ENCODE data around the gene FEM1C. TPM values are rescaled to one million over a fixed set of nuclear protein-coding genes. Genes with fewer than 3 reads are reported as not detected.

Gene FEM1C
- total RNA-seq, 2 experiments from 2014 or later: 5.6 to 9.0 TPM

DNA sequence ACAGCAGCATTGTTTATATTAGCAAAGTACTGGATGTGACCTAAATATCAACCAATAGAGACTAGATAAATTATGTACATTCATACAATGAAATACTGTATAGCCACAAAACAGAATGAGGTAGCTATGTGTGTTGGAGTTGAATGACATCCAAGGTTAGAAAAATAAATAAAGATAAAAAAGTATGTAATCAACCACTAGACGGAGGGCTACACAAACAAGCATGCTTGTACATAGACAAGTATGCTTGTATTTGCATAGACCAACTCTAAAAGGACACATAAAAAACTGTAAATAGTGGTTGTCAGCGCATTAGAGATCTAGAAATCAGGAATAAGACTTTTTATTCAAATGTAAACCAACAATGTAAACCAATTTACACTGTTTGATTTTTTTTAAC is 3.0 kb downstream of the FEM1C start:
- DNase-seq (ENCODE audit: low spot score): no peak
- H3K9me3 ChIP-seq (ENCODE audit: low read length): peaks cover 8% of the 10 kb centered on the region; the same call in 1 of the 2 replicates
- peak overlapping the region; percentile 92 for H3K4me2 ChIP-seq (ENCODE audit: low read length)
- H3K9me2 ChIP-seq (ENCODE audit: insufficient read depth, low read length): no peaks in the 10 kb centered on the region
- peak overlapping the region; percentile 92 for H3K4me3 ChIP-seq (ENCODE audit: low read depth, low read length, poor library complexity, severe bottlenecking)
- peaks cover 67% of the 10 kb centered on the region for H3K36me3 ChIP-seq (ENCODE audit: insufficient read depth, low read length)
- no peak overlapping the region for H3K27ac ChIP-seq (ENCODE audit: low read depth, low read length, poor library complexity, severe bottlenecking)
- peaks cover 45% of the 10 kb centered on the region for H4K20me1 ChIP-seq (ENCODE audit: insufficient read depth, low read length)
- H3K79me2 ChIP-seq (ENCODE audit: insufficient read depth, low read depth, low read length): peaks cover 74% of the 10 kb centered on the region
- CTCF ChIA-PET (ENCODE audit: unreplicated experiment): no interaction called here
- no TSS peak for BruUV-seq (replicated peaks)
- peaks cover 32% of the 10 kb centered on the region for H3K4me1 ChIP-seq (ENCODE audit: insufficient read depth, low read length, poor library complexity, severe bottlenecking)
- no peak for TF ChIP-seq CTCF (conservative IDR thresholded peaks at IDR 0.05; ENCODE audit: low read length)
- TF ChIP-seq EZH2phosphoT487 (IDR thresholded peaks at IDR 0.05; ENCODE audit: borderline replicate concordance, low read depth, low read length): no peak
- intact Hi-C loops (cut with micrococcal nuclease; ENCODE audit: unreplicated experiment): loop anchor here (5.0 kb wide), 1 partner anchor 546 kb away; the partner anchor contains the start of gene COMMD10
- POLR2A ChIA-PET: interaction anchor here (0.6 to 1.1 kb wide), 5 partner anchors 14 to 354 kb away, joined by 3 to 7 read pairs (median 4); partner anchors contain the start of gene CCDC112
- H2AFZ ChIP-seq (ENCODE audit: low read length): no peak overlapping the region

- no peak overlapping the region for H3K4me2 ChIP-seq (ENCODE audit: low read length)
- H3K9me2 ChIP-seq (ENCODE audit: insufficient read depth, low read length): no peaks in the 10 kb centered on the region
- H4K20me1 ChIP-seq (ENCODE audit: insufficient read depth, low read length): peaks cover 29% of the 10 kb centered on the region
- ChIA-PET CTCF (ENCODE audit: unreplicated experiment) (no interaction called here), POLR2A (interaction anchor here (0.6 to 2.8 kb wide), 2 partner anchors 16 to 174 kb away, joined by 4 to 9 read pairs; no protein-coding TSS in a partner anchor)
- H3K9me3 ChIP-seq (ENCODE audit: low read length): peaks cover 11% of the 10 kb centered on the region; the same call in 1 of the 2 replicates
- no peak for TF ChIP-seq CTCF (conservative IDR thresholded peaks at IDR 0.05; ENCODE audit: low read length)
- no peak for TF ChIP-seq EZH2phosphoT487 (IDR thresholded peaks at IDR 0.05; ENCODE audit: borderline replicate concordance, low read depth, low read length)
- no peak overlapping the region for H3K27ac ChIP-seq (ENCODE audit: low read depth, low read length, poor library complexity, severe bottlenecking)
- H2AFZ ChIP-seq (ENCODE audit: low read length): no peak overlapping the region
- DNase-seq (ENCODE audit: low spot score): no peak
- peaks cover 100% of the 10 kb centered on the region for H3K79me2 ChIP-seq (ENCODE audit: insufficient read depth, low read depth, low read length)
- BruUV-seq (replicated peaks): no TSS peak
- no peak overlapping the region for H3K4me3 ChIP-seq (ENCODE audit: low read depth, low read length, poor library complexity, severe bottlenecking)
- H3K36me3 ChIP-seq (ENCODE audit: insufficient read depth, low read length): peaks cover 74% of the 10 kb centered on the region
- intact Hi-C loops (cut with micrococcal nuclease; ENCODE audit: unreplicated experiment): no loop called here
- H3K4me1 ChIP-seq (ENCODE audit: insufficient read depth, low read length, poor library complexity, severe bottlenecking): peaks cover 18% of the 10 kb centered on the region
Observed at GRCh38 chr5:115535479-115536035, 9.0 kb downstream of the FEM1C start.

DNA sequence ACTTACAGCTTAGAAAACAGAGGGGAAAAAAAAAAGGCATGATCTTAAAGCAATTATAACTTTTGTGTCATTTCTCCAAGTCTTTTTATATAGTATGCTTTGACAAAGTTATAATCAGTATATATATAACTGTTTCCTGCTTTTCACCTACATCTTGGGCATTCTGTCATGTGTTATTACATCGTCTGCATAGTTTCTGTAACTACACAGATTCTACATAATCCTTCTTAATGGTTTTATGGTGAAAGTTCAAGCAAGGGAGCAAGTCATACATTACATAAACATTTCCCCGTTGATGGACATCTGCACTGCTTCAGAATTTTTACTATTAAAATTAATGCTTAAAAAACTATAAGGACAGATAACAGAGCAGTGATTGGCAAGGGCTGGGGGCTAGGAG is 12.1 kb downstream of the FEM1C start:
- Histone ChIP-seq H3K9me2 (ENCODE audit: insufficient read depth, low read length) (no peaks in the 10 kb centered on the region), H3K4me2 (ENCODE audit: low read length) (no peak overlapping the region), H3K9me3 (ENCODE audit: low read length) (peaks cover 11% of the 10 kb centered on the region; the same call in 1 of the 2 replicates), H3K27ac (ENCODE audit: low read depth, low read length, poor library complexity, severe bottlenecking) (no peak overlapping the region), H4K20me1 (ENCODE audit: insufficient read depth, low read length) (peaks cover 21% of the 10 kb centered on the region), H3K4me1 (ENCODE audit: insufficient read depth, low read length, poor library complexity, severe bottlenecking) (peaks cover 6% of the 10 kb centered on the region), H3K36me3 (ENCODE audit: insufficient read depth, low read length) (peaks cover 68% of the 10 kb centered on the region), H3K4me3 (ENCODE audit: low read depth, low read length, poor library complexity, severe bottlenecking) (no peak overlapping the region), H2AFZ (ENCODE audit: low read length) (no peak overlapping the region), H3K79me2 (ENCODE audit: insufficient read depth, low read depth, low read length) (peaks cover 99% of the 10 kb centered on the region)
- POLR2A ChIA-PET: interaction anchor here (1.1 kb wide), 1 partner anchor 11 kb away, joined by 10 read pairs; no protein-coding TSS in a partner anchor
- no TSS peak for BruUV-seq (replicated peaks)
- CTCF ChIA-PET (ENCODE audit: unreplicated experiment): no interaction called here
- intact Hi-C loops (cut with micrococcal nuclease; ENCODE audit: unreplicated experiment): no loop called here
- DNase-seq (ENCODE audit: low spot score): no peak
- TF ChIP-seq EZH2phosphoT487 (IDR thresholded peaks at IDR 0.05; ENCODE audit: borderline replicate concordance, low read depth, low read length) (no peak), CTCF (conservative IDR thresholded peaks at IDR 0.05; ENCODE audit: low read length) (no peak)
